HepG2 (cell line): ENCODE data around the gene EDAR. TPM values are rescaled to one million over a fixed set of nuclear protein-coding genes. Genes with fewer than 3 reads are reported as not detected.

Experiments used
- ATAC-seq: fragments of 200-7000 bp; cut with Tn5 transposase; 3 replicates; pipeline ENCODE4 v1.9.1; 2020; ENCODE audit warnings: mild to moderate bottlenecking, moderate library complexity
- BruUV-seq: library from RNA; stranded (reverse); fragments of 400-500 nt; replicated peaks from 2 replicates; lab custom pipeline; 2021; lab: Mats Ljungman, UMichigan
- CTCF ChIA-PET: fragments of 300-600 bp; formaldehyde crosslinking; extraction: SDS; loops from one replicate; lab custom pipeline; 2021; ENCODE audit warnings: low total read pairs, inconsistent platforms, low intra/inter-chr PET ratio; lab: Yijun Ruan, JAX
- POLR2A ChIA-PET: fragments of 350-600 bp; sonication (Branson Sonifier 250); formaldehyde crosslinking; loops from one replicate; lab custom pipeline; 2020; ENCODE audit warnings: antibody characterized with exemption, inconsistent platforms; lab: Yijun Ruan, JAX
- DNase-seq: peaks from one replicate; pipeline ENCODE4 v3.0.0-alpha.2; 2015; ENCODE audit warnings: low spot score
- FAIRE-seq: peaks from 3 replicates; lab custom pipeline; 2011; peaks lifted over from hg19 to GRCh38; lab: Jason Lieb, UNC
- H2AFZ ChIP-seq: one replicate; pipeline ENCODE4 v1.6.1; 2011; ENCODE audit warnings: low read length, inconsistent platforms
- H3K27ac ChIP-seq: fragments of 300-600 bp; 3 replicates; pipeline ENCODE4 v1.8.0; 2011; ENCODE audit warnings: mixed run types, mild to moderate bottlenecking, mixed read lengths, low read length, inconsistent platforms; ENCODE audit not compliant: insufficient read depth; ENCODE audit errors: extremely low read length
- H3K27me3 ChIP-seq, 2 experiments: fragments of 200-600 bp in 1 of 2; 2 replicates in 1 of 2; 3 replicates in 1 of 2; pipeline versions ENCODE4 v1.6.0 to v1.8.0; 2011; ENCODE audit warnings: low read length in 2 of 2, mild to moderate bottlenecking in 2 of 2, moderate library complexity in 2 of 2, inconsistent platforms in 1 of 2; ENCODE audit not compliant: insufficient read depth in 2 of 2, control insufficient read depth in 1 of 2
- H3K36me3 ChIP-seq, 2 experiments: fragments of 200-600 bp in 1 of 2; replicated peaks in 1 of 2; 2 replicates in 1 of 2; 3 replicates in 1 of 2; pipeline versions ENCODE4 v1.5.1 to v1.8.0; 2011; ENCODE audit warnings: low read length in 2 of 2, inconsistent platforms in 1 of 2; ENCODE audit not compliant: insufficient read depth in 2 of 2, control insufficient read depth in 1 of 2
- H3K4me1 ChIP-seq: 2 replicates; pipeline ENCODE4 v1.5.1; 2012; ENCODE audit warnings: low read length, inconsistent platforms; ENCODE audit not compliant: insufficient read depth
- H3K4me2 ChIP-seq: 2 replicates; pipeline ENCODE4 v1.6.0; 2011; ENCODE audit warnings: low read depth, low read length, inconsistent platforms
- H3K4me3 ChIP-seq, 3 experiments: fragments of 200-600 bp in 1 of 3; sonication (generic), shearing (Covaris generic) in 1 of 3; replicated peaks in 1 of 3; 2 replicates each; pipeline ENCODE4 v1.5.1; 2011 to 2016; ENCODE audit warnings: low read length in 3 of 3, inconsistent platforms in 2 of 3, low read depth in 2 of 3, mild to moderate bottlenecking in 2 of 3, control low read depth in 1 of 3, mixed read lengths in 1 of 3; ENCODE audit not compliant: insufficient read depth in 1 of 3
- H3K79me2 ChIP-seq: one replicate; pipeline ENCODE4 v1.6.1; 2011; ENCODE audit warnings: low read length, inconsistent platforms; ENCODE audit not compliant: insufficient read depth
- H3K9ac ChIP-seq: 2 replicates; pipeline ENCODE4 v1.6.0; 2011; ENCODE audit warnings: mild to moderate bottlenecking, low read depth, low read length, inconsistent platforms; ENCODE audit not compliant: insufficient read depth
- H3K9me3 ChIP-seq: 2 replicates; pipeline ENCODE4 v1.5.1; 2012; ENCODE audit warnings: mild to moderate bottlenecking, low read length
- H4K20me1 ChIP-seq: 2 replicates; pipeline ENCODE4 v1.6.0; 2011; ENCODE audit warnings: inconsistent platforms, mild to moderate bottlenecking, low read length, moderate library complexity; ENCODE audit not compliant: insufficient read depth
- BHLHE40 ChIP-seq: IDR thresholded peaks from 2 replicates; pipeline ENCODE4 v1.6.1; 2011; ENCODE audit warnings: low read length, improper control_type of control experiment
- HMG20A ChIP-seq: IDR thresholded peaks from 2 replicates; pipeline ENCODE4 v1.6.1; 2016; ENCODE audit warnings: borderline replicate concordance
- HNRNPLL ChIP-seq: fragments of 200-400 bp; formaldehyde crosslinking; IDR thresholded peaks from 2 replicates; pipeline ENCODE4 v1.6.1; 2017; ENCODE audit warnings: mild to moderate bottlenecking, low read depth, low read length; ENCODE audit not compliant: poor library complexity, severe bottlenecking
- JDP2 ChIP-seq: sonication (generic); formaldehyde crosslinking; IDR thresholded peaks from 2 replicates; pipeline ENCODE4 v1.8.1; 2022; ENCODE audit warnings: missing genetic modification reagents, borderline replicate concordance
- KDM2A ChIP-seq: sonication (generic); formaldehyde crosslinking; IDR thresholded peaks from 2 replicates; pipeline ENCODE4 v1.4.0; 2020; ENCODE audit warnings: low read depth, missing genetic modification reagents, borderline replicate concordance
- KLF12 ChIP-seq: sonication (generic); formaldehyde crosslinking; IDR thresholded peaks from 2 replicates; pipeline ENCODE4 v1.4.0; 2020; ENCODE audit warnings: missing genetic modification reagents, borderline replicate concordance
- PITX1 ChIP-seq: sonication (generic); formaldehyde crosslinking; IDR thresholded peaks from 2 replicates; pipeline ENCODE4 v1.5.1; 2020; ENCODE audit warnings: mild to moderate bottlenecking, missing genetic modification reagents
- ZNF17 ChIP-seq: sonication (generic); formaldehyde crosslinking; IDR thresholded peaks from 2 replicates; pipeline ENCODE4 v1.5.0; 2020; ENCODE audit warnings: mild to moderate bottlenecking, missing genetic modification reagents
- ZNF333 ChIP-seq: sonication (generic); formaldehyde crosslinking; IDR thresholded peaks from 2 replicates; pipeline ENCODE4 v1.4.0; 2020; ENCODE audit warnings: mild to moderate bottlenecking, missing genetic modification reagents, borderline replicate concordance
- ZNF879 ChIP-seq: sonication (generic); formaldehyde crosslinking; IDR thresholded peaks from 2 replicates; pipeline ENCODE4 v1.8.1; 2023; ENCODE audit warnings: missing genetic modification reagents
- WGBS: methylation state at CpG from one replicate; pipeline ENCODE4 v1.1.6; 2017; ENCODE audit warnings: low lambda C conversion rate; 5-methylcytosine and 5-hydroxymethylcytosine counted together
- in situ Hi-C: cut with HindIII; loops from 2 replicates; pipeline ENCODE4 v1.10.0; 2017; ENCODE audit warnings: low pct_unique_long_range_greater_than_20kb; ENCODE audit not compliant: extremely low pct_ligation_motif_present
- intact Hi-C: fragments of 100-400 bp; cut with micrococcal nuclease; formaldehyde crosslinking; loops from one replicate; pipeline ENCODE4 v1.10.0; 2022; ENCODE audit not compliant: unreplicated experiment
- polyA plus RNA-seq, 8 experiments: library from polyadenylated mRNA; depleted of rRNA in 3 of 8; stranded (reverse) in 7 of 8; unstranded in 1 of 8; fragments of >200 nt; fragmentation: Illumina TruSeq in 4 of 8; extraction: Trizol in 4 of 8; gene quantifications; 2 replicates each; pipeline versions ENCODE4 v1.2.1 to v1.2.3, GENCODE V29; 2011 to 2016; ENCODE audit warnings: low read depth in 4 of 8, missing spikeins in 1 of 8, mixed read lengths in 1 of 8; ENCODE audit not compliant: insufficient read depth in 1 of 8
- total RNA-seq, 5 experiments: library from RNA; depleted of rRNA; stranded (reverse); fragments of >200 nt; fragmentation: Illumina TruSeq; extraction: Trizol; gene quantifications; 2 replicates each; pipeline ENCODE4 v1.2.3, GENCODE V29; 2016; ENCODE audit warnings: low read depth in 1 of 5
- TF ChIP-seq, protein P1 (sequence below): sonication (generic); formaldehyde crosslinking; IDR thresholded peaks from 2 replicates; pipeline ENCODE4 v1.4.0; 2020; ENCODE audit warnings: missing genetic modification reagents, mild to moderate bottlenecking, borderline replicate concordance
- TF ChIP-seq, protein P2 (sequence below): sonication (generic); formaldehyde crosslinking; IDR thresholded peaks from 2 replicates; pipeline ENCODE4 v1.9.0; 2021; ENCODE audit warnings: missing genetic modification reagents, mild to moderate bottlenecking, borderline replicate concordance

The EDAR gene
- total and polyA plus RNA-seq, 2 of the 13 experiments (the other 11 are each of a cell fraction or from before 2014, with no cell fraction given): not detected

DNA sequence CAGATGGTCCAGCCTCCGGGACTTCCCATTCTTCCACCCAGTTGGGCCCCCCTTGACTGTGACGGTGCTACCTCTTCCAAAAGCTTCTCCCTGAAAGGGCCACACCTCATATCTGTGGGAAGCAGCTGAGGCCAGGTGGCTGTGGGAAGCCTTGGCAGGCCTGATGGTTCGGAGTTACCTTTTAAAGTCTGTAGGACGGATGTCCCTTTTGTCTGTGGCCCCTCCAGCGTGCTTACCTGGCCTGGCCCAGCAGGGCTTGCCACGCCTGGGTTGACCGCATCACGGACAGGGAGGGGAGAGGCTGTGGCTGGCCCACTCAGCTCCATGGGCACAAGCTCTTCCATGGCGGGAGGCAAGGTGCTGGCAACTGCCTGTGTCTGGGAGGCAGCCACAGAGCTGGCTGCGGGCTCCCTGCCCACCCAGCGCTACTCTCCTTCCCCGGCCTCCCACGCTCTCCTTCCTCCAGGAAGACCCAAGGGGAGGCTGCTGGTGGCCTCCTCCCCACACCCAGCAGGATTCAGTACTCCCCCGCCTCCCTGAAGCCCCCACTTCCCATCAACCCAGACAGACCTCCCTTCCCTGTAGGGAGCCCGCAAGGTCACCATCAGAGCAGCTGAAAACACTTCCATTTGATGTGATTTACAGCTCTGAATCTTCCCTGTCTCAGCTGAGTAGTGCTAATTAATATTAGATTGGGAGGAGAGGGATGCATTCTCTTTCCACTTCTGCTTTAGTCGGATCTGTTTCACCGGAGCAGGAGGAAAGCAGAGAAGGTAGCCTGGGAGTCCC is 52.8 kb downstream of the EDAR start:
- CTCF ChIA-PET: no interaction called here
- Histone ChIP-seq H4K20me1 (no peaks in the 10 kb centered on the region), H2AFZ (no peak overlapping the region), H3K4me3 (no peak overlapping the region), H3K27me3 (peaks cover 2 to 33% of the 10 kb centered on the region in 2 experiments; a peak in 4 of 5 replicates), H3K27ac (no peak overlapping the region), H3K4me2 (no peak overlapping the region), H3K79me2 (no peaks in the 10 kb centered on the region), H3K36me3 (no peaks in the 10 kb centered on the region), H3K9me3 (no peaks in the 10 kb centered on the region), H3K9ac (no peak overlapping the region), H3K4me1 (no peaks in the 10 kb centered on the region)
- DNase-seq: no peak
- POLR2A ChIA-PET: no interaction called here
- no TSS peak for BruUV-seq
- 27% methylated on average over 12 of the region's 17 CpGs for WGBS
- intact Hi-C loops (no loop called here), in situ Hi-C loops (no loop called here)
- no peak for TF ChIP-seq ZNF879
- FAIRE-seq: no peak
- no peak; the same call in 2 of the 3 replicates for ATAC-seq

DNA sequence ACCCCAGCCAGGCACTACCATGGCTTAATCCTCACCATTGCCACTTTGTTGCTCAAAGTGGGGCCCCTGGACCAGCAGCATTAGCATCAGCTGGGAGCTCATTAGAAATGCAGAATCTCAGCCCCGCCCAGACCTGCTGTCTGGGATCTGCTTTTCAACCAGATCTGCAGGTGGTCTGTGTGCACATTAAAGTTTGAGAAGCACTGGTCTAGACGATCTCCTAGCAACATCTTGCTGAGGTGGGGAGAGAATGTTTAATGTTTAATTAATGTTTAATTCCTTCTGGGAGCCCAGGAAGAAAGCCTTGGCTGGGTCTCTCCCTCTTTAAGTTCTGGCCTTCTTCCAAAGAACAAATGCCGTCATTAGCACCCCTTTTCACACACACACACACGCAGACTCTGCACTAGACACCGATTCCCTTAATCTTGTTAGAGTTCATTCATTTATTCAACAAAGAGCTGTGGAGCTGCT is 53.7 kb downstream of the EDAR start:
- CTCF ChIA-PET: no interaction called here
- intact Hi-C loops: no loop called here
- BruUV-seq: no TSS peak
- TF ChIP-seq JDP2 (no peak), HNRNPLL (no peak), HMG20A (CRISPR knock-in tag) (no peak), ZNF333 (CRISPR knock-in tag) (no peak), KLF12 (no peak), ZNF17 (no peak), BHLHE40 (no peak), PITX1 (CRISPR knock-in tag) (no peak), KDM2A (no peak)
- TF ChIP-seq, protein P1, sequence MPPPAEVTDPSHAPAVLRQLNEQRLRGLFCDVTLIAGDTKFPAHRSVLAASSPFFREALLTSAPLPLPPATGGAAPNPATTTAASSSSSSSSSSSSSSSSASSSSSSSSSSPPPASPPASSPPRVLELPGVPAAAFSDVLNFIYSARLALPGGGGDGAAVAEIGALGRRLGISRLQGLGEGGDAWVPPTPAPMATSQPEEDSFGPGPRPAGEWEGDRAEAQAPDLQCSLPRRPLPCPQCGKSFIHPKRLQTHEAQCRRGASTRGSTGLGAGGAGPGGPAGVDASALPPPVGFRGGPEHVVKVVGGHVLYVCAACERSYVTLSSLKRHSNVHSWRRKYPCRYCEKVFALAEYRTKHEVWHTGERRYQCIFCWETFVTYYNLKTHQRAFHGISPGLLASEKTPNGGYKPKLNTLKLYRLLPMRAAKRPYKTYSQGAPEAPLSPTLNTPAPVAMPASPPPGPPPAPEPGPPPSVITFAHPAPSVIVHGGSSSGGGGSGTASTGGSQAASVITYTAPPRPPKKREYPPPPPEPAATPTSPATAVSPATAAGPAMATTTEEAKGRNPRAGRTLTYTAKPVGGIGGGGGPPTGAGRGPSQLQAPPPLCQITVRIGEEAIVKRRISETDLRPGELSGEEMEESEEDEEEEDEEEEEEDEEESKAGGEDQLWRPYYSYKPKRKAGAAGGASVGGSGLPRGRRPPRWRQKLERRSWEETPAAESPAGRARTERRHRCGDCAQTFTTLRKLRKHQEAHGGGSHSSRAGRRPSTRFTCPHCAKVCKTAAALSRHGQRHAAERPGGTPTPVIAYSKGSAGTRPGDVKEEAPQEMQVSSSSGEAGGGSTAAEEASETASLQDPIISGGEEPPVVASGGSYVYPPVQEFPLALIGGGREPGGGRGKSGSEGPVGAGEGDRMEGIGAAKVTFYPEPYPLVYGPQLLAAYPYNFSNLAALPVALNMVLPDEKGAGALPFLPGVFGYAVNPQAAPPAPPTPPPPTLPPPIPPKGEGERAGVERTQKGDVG: no peak
- TF ChIP-seq, protein P2, sequence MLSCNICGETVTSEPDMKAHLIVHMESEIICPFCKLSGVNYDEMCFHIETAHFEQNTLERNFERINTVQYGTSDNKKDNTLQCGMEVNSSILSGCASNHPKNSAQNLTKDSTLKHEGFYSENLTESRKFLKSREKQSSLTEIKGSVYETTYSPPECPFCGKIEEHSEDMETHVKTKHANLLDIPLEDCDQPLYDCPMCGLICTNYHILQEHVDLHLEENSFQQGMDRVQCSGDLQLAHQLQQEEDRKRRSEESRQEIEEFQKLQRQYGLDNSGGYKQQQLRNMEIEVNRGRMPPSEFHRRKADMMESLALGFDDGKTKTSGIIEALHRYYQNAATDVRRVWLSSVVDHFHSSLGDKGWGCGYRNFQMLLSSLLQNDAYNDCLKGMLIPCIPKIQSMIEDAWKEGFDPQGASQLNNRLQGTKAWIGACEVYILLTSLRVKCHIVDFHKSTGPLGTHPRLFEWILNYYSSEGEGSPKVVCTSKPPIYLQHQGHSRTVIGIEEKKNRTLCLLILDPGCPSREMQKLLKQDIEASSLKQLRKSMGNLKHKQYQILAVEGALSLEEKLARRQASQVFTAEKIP: no peak

More for the DNA sequence above, 53.7 kb downstream of the EDAR start:
- Histone ChIP-seq H3K27me3 (peaks cover 2 to 42% of the 10 kb centered on the region in 2 experiments; a peak in 4 of 5 replicates), H3K79me2 (no peaks in the 10 kb centered on the region), H3K4me1 (no peaks in the 10 kb centered on the region), H3K9ac (no peak overlapping the region), H2AFZ (no peak overlapping the region), H3K4me2 (no peak overlapping the region), H4K20me1 (no peaks in the 10 kb centered on the region), H3K4me3 (no peak overlapping the region), H3K36me3 (no peaks in the 10 kb centered on the region), H3K27ac (no peak overlapping the region), H3K9me3 (no peaks in the 10 kb centered on the region)
- POLR2A ChIA-PET: no interaction called here
- ATAC-seq (no peak), DNase-seq (no peak), FAIRE-seq (no peak)
- 25% methylated on average over 5 of the region's 5 CpGs for whole genome bisulfite sequencing
- in situ Hi-C loops: no loop called here
